ENCODE results near the gene FBXO46.
"Not testable (repeated sequence)": the region's sequence is repeated elsewhere in the genome, so short reads cannot be mapped to it uniquely, and the experiment has no call there.

FBXO46 gene

DNA sequence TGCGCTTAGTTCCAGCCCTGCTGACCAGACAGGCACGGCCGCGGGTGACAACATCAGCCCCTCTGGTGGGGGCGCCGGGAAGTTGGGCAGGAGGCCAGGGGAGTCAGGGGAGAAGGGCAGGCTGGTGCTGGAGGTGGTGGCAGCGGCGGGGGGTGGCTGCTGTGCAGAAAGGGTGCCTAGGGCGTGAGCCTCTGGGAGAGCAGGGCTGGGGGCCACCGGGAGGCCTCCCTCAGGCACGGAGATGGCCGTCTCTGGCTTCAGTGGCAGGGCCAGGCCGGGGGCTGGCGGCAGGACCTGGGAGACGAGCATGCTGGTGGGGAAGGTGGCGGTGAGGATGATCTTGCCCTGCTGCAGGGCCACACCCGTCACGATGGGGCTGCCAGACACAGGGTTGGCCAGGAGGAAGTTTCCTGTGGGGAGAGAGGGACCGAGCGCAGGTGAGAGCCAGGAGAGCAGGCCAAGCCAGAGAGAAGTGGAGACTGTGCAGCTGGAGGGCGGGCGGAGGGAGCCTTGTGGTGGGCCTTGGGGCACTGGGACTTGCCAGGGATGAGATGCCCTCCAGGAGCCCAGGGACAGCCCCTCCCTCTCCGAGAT is 35.1 kb upstream of the FBXO46 start:
- DNase-seq = no peak

DNA sequence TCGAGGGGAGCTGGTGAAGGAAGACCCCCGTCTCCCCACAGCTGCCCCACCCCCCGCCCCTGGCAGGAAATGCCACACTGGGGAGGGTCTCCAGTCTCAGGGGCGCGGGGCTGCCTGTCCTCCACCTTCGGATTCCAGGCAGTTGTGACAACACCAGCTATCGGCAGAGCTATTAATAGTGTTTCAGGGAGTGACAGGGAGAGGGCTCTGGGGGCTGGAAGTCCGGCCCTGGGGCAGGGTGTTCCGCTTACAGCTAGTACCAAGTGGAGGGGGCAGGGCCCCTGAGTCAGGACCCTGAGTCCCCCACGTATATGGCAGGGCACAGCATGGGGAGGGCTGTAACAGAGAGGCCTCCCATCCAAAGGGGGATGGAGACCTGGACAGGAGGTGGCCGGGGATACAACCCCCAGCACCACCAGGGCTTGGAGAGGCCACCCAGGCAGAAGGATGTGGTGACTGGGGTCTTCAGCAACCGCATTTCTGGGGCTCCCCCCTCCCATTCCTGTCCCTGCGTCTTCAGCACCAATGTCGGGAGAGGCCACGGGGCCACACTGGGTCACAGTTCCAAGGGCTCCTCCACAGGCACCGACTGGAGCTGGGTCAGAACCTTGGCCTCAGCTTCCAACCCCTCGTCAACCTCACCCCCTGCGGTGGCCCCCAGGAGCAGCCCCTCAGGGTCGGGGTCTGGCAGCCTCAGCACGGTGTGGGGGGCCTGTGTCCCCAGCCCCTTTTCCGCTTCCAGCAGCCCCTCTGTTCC is 34.4 kb upstream of the FBXO46 start:
- DNase-seq = no peak

DNA sequence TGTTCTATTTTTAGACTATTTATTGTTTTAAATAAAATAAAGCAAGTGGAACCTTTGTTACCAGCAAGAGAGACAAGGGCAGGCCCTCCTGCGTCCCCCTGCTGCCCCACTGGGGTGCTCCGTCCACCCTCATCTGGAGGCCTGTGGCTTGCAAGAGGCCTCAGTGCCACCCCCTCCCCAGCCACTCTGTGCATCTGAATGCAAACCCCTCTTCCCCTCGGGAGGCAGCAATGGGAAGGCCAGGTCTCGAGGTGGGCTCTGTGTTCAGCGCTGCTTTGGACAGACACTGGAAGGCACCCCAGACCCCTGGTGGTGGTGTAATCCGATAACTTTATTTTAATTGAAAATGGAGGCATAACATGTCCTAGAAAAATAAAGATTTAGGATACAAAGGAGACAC is 33.8 kb upstream of the FBXO46 start:
- no peak for DNase-seq

DNA sequence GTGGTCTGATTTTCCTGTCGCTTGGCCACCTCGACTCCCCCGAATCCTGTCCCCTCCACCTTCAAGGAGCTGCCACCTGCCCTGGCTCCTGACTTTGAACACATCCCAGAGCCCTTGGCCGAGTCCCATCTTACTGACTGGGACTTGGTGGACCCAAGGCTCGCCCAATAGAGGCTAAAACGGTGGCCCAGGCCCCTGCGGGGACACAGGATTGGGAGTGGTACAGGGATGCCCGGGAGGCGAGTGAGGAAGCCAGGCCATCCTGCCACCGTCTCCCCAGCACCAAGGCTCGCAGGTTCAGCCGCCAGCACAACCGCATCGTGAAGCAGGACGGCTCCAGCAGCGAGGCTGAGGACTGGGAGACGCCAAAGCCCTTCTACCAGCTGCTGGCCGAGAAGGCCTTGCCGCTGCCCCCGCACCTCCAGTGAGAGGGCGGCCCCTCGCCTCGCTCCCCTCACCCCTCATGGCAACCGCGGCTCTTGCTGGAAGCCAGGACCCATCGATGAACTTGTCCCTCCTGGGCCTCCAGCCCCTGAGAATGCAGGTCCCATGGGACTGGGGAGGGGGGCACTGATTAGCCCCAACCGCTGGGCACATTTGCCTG is 33.1 kb upstream of the FBXO46 start:
- no peak for DNase-seq

DNA sequence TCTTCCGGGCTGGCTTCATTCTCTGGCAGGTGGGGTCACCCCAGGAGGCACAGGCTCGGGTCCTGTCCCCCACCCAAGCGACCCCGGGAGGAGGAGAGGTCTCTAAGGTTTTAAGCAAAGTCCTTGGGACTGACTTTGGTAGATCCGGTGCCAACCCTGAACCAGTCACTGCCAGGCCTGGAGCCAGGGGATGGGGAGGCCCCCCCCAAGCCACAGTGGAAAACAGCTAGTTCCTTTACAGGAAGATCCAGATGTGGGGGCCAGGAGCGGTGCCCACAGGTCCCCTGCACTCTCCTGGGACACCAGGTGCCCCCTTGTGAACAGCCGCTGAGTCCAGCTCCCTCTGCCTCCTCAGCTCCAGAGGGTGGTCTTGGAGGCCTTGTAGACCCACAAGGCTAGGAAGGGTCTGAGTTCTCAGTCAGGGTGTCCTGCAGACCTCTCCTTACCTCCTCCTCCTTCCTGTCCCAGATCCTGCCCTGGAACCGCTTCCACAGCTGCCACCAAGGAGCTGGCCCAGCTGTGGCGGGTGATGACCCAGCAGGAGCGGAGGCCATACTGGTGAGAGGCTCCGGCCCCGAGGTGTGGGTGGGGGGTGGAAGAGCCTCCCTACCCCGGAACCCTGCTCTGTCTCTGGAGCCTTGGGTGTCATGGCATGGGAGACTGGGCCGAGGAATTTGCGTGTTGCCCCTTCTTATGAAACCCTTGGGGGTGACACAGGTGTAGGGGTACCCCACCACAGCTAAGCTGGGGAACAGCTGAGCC is 32.4 kb upstream of the FBXO46 start:
- no peak for DNase-seq

DNA sequence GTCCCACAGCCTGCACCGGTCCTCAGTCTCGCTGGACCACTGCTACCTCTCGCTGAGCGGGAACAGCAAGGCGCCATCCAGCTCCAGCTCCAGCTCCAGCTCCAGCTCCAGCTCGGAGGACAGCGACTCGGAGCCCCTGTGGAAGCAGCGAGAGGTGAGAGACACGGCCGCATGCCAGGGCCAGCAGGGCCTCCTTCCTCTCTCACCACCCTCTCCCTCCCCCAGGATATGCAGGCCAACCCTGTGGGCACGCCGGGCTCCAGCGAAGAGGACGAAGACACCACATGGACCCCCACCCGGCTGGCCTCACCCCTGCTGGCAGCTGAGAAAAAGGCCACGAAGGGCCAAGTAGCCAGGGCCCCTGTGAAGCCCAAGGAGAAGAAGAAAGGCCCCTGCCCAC is 31.0 kb upstream of the FBXO46 start:
- no peak for DNase-seq

DNA sequence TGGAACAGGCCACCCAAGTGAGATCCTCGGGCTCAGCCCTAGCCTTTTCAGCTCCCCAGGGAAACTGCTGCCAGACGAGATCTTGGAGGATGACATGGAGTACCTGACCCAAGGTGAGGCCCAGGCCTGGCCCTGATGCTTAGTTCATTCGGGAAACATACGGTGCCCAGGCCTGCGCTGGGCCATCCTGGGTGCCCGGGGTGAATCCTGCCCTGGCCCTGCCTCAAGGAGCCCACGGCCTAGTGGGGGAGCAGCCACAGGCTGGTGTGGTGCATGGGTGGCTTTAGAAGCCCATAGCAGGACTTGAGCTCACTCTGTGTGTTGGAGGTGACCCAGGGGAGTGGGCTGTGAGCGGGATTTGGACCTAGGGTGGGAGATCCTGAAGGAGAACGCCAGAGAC is 28.2 kb upstream of the FBXO46 start:
- no peak for DNase-seq

DNA sequence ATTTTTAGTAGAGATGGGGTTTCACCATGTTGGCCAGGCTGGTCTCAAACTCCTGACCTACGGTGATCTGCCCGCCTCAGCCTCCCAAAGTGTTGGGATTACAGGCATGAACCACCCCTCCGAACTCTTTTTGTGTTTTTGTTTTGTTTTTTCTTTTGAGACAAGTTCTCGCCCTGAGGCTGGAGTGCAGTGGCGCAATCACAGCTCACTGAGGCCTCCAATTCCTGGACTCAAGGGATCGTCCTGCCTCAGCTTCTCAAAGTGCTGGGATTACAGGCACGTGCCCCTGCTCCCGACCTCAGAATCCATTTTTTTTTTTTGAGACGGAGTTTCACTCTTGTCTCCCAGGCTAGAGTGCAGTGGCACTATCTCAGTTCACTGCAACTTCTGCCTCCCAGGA is 27.0 kb upstream of the FBXO46 start:
- no peak for DNase-seq

DNA sequence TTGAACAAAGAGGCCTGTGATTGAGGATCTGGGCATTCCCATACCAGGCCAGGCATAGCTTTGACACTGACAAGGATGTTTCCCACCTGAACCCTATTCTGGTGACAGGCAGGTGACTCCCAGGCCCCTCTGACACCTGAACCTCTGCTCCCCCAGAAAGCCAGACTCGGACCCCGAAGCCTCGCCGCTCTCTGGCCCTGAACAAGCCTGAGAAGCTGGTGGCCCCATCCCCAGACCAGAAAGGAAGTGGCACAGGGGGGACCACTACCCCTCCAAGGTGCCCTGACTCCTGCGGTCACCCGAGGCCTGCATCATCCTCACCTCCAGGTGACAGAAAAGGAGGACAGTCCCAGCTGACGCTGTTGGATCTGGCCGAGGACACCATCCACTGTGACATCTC is 23.6 kb upstream of the FBXO46 start:
- no peak for DNase-seq

DNA sequence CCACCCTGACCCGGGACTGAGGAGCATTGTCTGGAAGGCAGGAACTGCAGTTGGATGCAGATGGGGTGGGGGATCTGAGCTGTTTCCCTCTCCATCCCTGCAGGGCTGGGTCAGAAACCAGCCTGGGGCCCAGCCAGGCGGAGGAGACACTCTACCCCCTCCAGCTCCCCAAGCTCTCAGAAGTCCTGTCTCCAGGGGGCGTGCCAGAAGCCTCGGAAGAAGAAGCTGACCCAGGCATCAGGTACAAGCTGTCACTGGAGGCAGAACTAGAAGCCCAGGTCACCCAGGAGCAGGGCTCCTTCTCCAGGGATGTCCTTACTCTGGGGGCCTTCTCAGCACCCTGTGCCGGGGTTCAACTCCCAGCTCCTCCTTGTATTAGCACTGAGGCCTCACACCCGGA is 22.9 kb upstream of the FBXO46 start:
- no peak for DNase-seq

DNA sequence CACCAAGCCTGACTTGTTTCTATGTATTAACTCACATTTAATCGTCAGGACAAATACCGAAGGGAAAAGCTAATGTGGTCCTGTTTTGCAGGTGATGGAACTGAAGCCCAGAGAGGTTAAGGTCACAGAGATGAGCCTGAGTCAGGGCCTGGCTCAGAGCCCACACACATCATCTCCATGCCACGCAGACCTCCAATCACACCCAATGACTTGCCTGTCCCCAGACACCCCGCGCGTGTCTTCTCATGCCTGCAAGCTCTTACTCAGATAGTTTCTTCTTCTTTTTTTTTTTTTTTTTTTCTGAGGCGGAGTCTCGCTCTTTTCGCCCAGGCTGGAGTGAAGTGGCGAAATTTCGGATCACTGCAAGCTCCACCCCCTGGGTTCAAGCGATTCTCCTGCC is 21.9 kb upstream of the FBXO46 start:
- DNase-seq = no peak

DNA sequence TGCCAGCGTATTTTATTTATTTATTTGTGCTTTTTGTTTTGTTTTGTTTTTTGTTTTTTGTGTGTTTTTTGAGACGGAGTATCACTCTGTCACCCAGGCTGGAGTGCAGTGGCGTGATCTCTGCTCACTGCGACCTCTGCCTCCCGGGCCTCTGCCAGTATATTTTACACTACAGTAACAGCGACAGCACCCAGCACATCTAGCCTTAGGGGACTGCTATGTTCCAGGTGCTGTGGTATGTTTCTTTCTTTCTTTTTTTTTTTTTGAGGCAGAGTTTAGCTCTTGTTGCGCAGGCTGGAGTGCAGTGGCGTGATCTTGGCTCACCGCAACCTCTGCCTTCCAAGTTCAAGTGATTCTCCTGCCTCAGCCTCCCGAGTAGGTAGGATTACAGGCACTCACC is 20.8 kb upstream of the FBXO46 start:
- not testable (repeated sequence) for DNase-seq

DNA sequence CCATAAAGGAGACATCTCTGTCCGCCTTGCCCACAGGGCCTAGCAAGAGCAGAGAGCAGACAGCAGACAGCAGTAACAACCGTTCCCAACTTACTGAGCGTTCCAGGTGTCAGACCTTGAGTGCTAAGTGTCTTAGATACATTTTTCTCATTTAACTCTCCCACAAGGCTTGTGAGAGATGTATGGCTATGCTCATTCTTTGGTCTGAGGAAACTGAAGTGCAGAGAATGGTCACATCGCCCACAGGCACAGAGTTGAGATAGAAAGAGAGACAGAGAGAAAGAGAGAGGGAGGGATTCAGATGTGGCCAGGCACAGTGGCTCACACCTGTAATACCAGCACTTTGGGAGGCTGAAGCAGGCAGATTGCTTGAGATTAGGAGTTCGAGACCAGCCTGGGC is 16.8 kb upstream of the FBXO46 start:
- DNase-seq = no peak

DNA sequence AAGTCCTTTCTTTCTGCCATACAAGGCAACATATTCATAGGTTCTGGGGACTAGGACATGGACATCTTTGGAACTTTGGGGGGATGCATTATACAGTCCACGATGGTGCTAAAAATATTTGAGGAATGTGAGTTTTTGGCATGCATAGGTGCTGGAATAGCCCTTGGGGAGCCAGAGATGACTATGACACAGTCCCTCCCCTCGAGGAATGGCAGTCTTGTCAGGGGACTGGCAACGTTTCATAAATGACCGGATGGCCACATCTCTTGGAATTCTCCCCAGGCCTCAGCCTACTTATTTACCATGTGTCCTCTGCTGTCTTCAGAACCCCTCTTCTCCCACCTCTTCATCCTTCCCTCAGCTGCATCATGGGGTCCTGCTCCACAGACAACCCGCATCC is 16.2 kb upstream of the FBXO46 start:
- no peak for DNase-seq

DNA sequence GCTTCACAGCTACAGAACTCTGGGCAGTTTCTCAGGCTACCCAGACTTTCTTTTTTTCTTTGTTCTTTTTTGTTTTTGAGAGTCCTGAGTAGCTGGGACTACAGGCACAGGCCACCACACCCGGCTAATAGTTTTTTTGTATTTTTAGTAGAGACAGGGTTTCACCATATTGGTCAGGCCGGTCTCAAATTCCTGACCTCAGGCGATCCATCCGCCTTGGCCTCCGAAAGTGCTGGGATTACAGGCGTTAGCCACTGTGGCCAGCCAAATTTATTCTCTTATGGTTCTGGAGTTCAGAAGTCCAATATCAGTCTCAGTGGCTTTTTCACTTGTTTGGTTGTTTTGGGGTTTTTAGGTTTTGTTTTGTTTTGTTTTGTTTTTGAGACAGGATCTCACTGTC is 14.9 kb upstream of the FBXO46 start:
- DNase-seq = no peak

DNA sequence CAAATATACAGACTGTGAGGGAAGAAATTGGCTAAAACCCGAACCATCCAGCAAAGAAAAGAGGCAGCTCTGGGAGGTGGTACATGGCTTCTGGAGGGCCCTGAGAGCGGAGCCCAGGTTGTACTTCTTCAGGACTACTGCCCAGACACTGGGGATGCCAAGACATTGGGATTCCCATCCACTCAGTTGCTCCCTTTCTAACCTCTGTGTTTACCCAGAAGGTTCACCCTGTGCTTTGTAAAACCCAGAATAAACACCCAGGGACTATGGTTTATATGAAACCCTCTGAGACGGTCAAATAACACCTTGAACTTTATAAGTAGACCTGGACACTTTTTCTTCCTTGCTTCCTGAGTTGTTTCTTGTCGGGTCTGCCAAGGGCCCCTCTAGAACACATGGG is 12.3 kb upstream of the FBXO46 start:
- no peak for DNase-seq

DNA sequence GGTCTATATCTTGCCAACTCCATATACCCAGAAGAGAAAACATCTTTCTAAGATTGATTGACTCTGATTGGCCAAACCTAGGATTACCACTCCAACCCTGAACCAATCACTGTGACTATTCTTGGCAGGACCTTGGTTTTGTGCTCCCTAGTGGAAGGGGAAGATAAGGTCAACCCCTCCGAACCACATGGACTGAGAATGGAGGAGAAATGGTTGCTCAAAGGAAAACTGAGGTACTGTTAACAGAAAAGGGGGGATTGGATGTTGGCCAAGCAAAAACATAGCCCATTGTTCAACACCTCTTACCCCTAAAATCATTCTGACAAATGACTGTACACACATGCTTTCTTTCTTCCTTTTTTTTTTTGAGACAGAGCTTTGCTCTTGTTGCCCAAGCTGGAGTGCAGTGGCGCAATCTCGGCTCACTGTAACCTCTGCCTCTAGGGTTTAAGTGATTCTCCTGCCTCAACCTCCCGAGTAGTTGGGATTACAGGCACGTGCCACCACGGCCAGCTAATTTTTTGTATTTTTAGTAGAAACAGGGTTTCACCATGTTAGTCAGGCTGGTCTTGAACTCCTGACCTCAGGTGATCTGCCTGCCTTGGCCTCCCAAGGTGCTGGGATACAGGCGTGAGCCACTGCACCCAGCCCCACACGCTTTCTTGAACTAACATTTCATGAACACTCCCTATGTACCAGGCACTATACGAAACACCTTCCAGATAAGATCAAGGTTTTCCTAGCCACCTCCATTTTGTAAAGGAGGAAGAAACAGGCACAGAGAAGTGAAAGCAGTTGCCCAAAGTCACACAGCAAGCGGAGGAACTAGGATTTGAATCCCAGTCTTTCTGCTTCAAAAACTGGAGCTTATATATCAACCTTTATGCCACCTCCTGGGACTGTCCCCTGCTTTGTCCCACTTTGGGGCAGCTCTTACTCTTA is 9.1 kb upstream of the FBXO46 start:
- DNase-seq = peak; percentile 65

DNA sequence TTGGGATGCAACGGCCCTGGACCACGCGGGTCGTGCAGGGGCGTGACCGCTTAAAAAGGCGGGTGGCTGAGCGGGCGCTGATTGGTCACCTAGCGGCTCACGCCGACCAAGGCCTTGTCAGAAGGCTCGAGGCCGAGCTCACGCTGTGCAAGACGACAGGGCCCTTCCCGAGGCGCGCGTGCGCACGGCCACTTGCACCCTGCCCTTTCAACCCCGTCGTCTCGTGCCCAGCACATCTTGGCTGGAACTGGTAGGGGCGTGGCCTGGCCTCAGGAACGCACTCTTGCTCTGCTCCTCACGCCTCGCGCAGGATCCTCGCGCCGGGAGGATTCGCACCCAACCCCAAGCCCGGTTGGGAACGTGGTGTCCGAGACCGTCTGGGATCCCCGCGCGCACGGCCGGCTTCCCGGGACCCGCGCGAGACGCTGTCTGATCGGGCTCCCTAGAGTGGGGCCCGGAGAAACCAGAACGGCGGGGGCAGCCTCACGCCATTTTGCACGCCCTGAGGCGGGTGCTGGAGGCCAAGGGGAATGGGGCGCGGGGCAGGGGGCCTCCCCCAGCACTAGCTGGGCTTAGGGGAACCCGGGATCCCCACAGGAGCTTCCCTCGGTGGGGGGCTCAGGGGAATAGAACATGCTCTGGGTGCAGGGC is 2.6 kb upstream of the FBXO46 start, which contains the start of gene MEIOSIN:
Gene MEIOSIN, plus strand, starts transcription at position 280 of the 651 bp plus-strand sequence. CDS start 1,938 bp downstream, outside the sequence.
- DNase-seq = no peak

DNA sequence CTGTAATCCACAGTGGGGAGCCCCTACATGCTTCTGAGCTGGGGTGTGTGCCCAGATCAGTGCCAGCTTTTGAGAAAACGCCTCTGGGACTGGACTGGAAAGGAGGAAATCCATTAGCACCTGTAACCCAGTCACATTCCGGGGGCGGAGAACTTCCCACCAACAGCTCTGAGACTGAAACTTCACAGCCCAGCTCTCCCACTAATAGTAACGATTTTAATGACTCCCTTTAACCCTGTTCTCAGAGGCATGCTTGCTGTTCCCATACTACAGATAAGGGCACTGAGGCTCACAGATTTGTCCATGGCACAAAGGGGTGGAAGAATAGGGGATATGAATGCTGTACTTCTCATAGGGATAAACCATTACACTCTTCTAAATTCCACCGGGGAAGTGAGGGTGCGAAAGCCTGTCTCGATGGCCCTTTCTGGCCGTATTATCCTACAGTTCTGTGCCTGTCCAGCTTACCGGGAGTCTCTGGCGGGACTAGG is 851 bp downstream of the FBXO46 start:
- peak; percentile 25 for DNase-seq

DNA sequence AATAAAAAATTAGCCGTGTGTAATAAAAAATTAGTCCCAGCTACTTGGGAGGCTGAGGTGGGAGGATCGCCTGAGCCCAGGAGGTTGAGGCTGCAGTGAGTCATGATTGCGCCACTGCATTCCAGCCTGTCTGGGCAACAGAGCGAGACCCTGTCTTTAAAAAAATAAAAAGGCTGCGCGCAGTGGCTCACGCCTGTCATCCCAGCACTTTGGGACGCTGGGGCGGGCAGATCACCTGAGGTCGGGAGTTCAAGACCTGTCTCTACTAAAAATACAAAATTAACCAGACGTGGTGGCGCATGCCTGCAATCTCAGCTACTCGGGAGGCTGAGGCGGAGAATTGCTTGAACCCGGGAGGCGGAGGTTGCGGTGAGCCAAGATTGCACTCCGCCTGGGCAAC is 2.0 kb downstream of the FBXO46 start:
- DNase-seq = not testable (repeated sequence)

DNA sequence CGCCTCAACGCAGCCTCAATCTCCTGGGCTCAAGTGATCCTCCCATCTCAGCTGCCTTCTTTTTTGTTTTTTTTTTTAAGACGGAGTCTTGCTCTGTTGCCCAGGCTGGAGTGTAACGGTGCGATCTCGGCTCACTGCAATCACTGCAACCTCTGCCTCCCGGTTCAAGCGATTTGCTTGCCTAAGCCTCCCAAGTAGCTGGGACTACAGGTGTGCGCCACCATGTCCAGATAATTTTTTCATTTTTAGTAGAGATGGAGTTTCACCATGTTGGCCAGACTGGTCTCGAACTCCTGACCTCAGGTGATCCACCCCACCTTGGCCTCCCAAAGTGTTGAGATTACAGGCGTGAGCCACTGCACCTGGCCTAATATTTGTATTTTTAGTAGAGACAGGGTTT is 10.6 kb downstream of the FBXO46 start:
- DNase-seq = not testable (repeated sequence)
